Naive B cell (primary cell): ENCODE measurements around the gene TP53BP2. TPM values are rescaled to one million over a fixed set of nuclear protein-coding genes. Genes with fewer than 3 reads are reported as not detected.
"Not testable (repeated sequence)": the region's sequence is repeated elsewhere in the genome, so short reads cannot be mapped to it uniquely, and the experiment has no call there.

ENCODE experiments used
- ATAC-seq, 2 donors: fragments of 150-1000 bp; cut with Tn5 transposase; 2 replicates each; pipeline ENCODE4 v1.10.0; 2021; ENCODE audit warnings: low read depth in 2 of 2, mild to moderate bottlenecking in 2 of 2, moderate library complexity in 2 of 2
- DNase-seq: peaks from one replicate; pipeline ENCODE4 v3.0.0; 2022
- H3K27ac Mint-ChIP-seq, 6 donors: one replicate each; pipeline ENCODE4 v1.8.0; 2020 to 2022; ENCODE audit warnings: mild to moderate bottlenecking in 6 of 6, mixed read lengths in 6 of 6, moderate library complexity in 5 of 6, inconsistent platforms in 2 of 6
- H3K27me3 Mint-ChIP-seq, 3 donors: one replicate each; pipeline ENCODE4 v1.8.0; 2021 to 2022; ENCODE audit warnings: mixed read lengths in 3 of 3, mild to moderate bottlenecking in 1 of 3
- H3K36me3 Mint-ChIP-seq, 2 donors: one replicate each; pipeline ENCODE4 v1.8.0; 2020 to 2022; ENCODE audit warnings: mixed read lengths in 2 of 2, inconsistent platforms in 1 of 2, mild to moderate bottlenecking in 1 of 2
- H3K4me1 Mint-ChIP-seq, 3 donors: one replicate each; pipeline ENCODE4 v1.8.0; 2020 to 2022; ENCODE audit warnings: mixed read lengths in 3 of 3, inconsistent platforms in 1 of 3, mild to moderate bottlenecking in 1 of 3, moderate library complexity in 1 of 3
- H3K4me3 Mint-ChIP-seq, 8 donors: one replicate each; pipeline ENCODE4 v1.8.0; 2020 to 2022; ENCODE audit warnings: mild to moderate bottlenecking in 8 of 8, mixed read lengths in 8 of 8, moderate library complexity in 8 of 8, inconsistent platforms in 2 of 8
- H3K9me3 Mint-ChIP-seq, 7 donors: one replicate each; pipeline ENCODE4 v1.8.0; 2020 to 2022; ENCODE audit warnings: mixed read lengths in 7 of 7, mild to moderate bottlenecking in 5 of 7, inconsistent platforms in 2 of 7, moderate library complexity in 1 of 7
- polyA plus RNA-seq, 6 donors: library from polyadenylated mRNA; unstranded; fragments of 300-500 nt; fragmentation: Illumina TruSeq; gene quantifications; one replicate each; pipeline ENCODE4 v1.2.3, GENCODE V29; 2021; ENCODE audit warnings: low read depth in 6 of 6

TP53BP2 gene
- polyA plus RNA-seq = 10 to 100 TPM in 4 of 6 donors, 1 to 10 TPM in 2; 2.8 to 15.5 (median 12.9) TPM

DNA sequence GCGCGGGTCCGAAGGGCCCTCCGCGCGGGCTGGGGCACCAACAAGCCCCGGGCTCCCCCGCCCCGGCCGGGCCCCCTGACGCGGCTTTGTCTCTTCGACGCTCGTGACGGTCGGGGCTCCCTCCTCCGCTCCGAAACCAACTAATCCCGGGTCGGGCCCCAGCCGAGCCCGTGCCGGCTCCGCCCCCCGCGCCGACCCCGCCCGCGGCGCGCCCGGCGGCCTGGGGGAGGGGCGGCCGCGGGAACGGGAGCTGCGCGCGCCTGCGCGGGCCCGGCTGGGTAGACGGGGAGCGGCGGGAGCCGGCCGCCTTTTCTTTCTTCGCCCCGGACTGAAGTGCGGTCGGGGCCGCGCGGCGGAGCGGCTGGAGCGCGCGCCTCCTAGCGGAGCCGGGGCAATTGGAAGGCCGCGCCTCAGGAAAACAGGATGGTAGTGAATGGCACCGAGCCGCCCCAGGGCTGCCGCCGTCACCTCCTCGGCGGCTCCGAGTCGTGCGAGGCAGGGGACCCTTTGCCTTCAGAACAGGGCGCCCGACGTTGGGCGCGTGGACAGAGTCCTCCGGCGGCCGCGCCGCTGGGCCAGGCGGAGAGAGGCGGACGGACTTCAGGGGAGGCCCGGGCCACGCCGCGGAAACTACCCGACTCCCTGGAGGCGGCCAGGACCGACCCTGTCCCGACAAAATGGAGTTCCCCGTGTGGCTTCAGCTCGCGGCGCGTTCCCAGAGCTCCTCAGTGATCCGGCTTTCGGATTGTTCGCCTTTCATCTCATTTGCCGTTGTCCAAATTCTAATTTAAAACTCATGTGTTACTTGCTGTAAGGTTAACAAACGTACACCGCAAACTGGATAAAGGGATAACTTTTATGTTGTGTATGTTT, at the start of gene TP53BP2:
TP53BP2 (minus strand) TSS at position 138 of the 873 bp plus-strand sequence. CDS start 267 bp downstream, outside the sequence.
- H3K4me3 Mint-ChIP-seq = peak within 1 kb of the TSS; percentile 91 to 97 (median 96)
- DNase-seq = peak; percentile 91
- H3K4me1 Mint-ChIP-seq = peaks cover 29 to 41% (median 30%) of the 10 kb centered on the region in 3 donors
- H3K27ac Mint-ChIP-seq = peak within 1 kb of the TSS; percentile 96 to 99 (median 98)
- peaks cover 3 to 8% (median 7%) of the 10 kb centered on the region in 3 donors for H3K27me3 Mint-ChIP-seq
- ATAC-seq = peak; percentile 80
- H3K36me3 Mint-ChIP-seq = no peaks in the 10 kb centered on the region
- no peaks in the 10 kb centered on the region for H3K9me3 Mint-ChIP-seq

DNA sequence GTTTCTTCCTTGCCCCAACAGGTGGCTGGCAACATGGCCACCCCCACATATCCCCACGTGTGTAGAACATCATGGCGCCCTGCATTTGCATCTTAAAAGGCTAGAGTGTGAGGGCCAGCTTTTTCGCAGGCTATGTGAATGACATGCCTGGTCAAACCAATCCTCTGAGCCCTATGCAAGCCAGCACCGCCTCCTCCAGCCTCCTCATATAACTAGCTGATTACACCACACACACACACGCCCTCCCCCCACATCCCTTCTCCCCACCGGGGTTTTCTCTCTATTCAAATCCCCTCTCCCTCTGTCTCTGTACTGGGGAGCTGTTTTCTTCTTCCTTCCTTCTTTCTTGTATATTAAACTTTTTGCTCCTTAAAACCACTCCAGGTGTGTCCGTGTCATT, 44.7 kb upstream of the TP53BP2 start:
- not testable (repeated sequence) for H3K36me3 Mint-ChIP-seq, H3K4me3 Mint-ChIP-seq, DNase-seq, H3K9me3 Mint-ChIP-seq, ATAC-seq, H3K27me3 Mint-ChIP-seq, H3K4me1 Mint-ChIP-seq, H3K27ac Mint-ChIP-seq

GRCh38 chr1:223889319-223889718, 43.6 kb upstream of the TP53BP2 start:
- not testable (repeated sequence) for H3K27ac Mint-ChIP-seq, H3K36me3 Mint-ChIP-seq, H3K4me1 Mint-ChIP-seq, DNase-seq, H3K4me3 Mint-ChIP-seq, ATAC-seq, H3K9me3 Mint-ChIP-seq, H3K27me3 Mint-ChIP-seq

GRCh38 chr1:223887747-223888418, 42.1 kb upstream of the TP53BP2 start:
- peak overlapping the region in 1 of 6 donors; percentile 11 for H3K27ac Mint-ChIP-seq
- H3K4me1 Mint-ChIP-seq = no peaks in the 10 kb centered on the region
- no peaks in the 10 kb centered on the region for H3K36me3 Mint-ChIP-seq
- ATAC-seq = no peak
- no peak for DNase-seq
- H3K27me3 Mint-ChIP-seq = no peaks in the 10 kb centered on the region
- no peaks in the 10 kb centered on the region for H3K9me3 Mint-ChIP-seq
- H3K4me3 Mint-ChIP-seq = no peak overlapping the region

- ATAC-seq (no peak), DNase-seq (no peak)
- Mint-ChIP-seq H3K27me3 (peaks cover 0 to under 1% (median 0%) of the 10 kb centered on the region in 3 donors), H3K9me3 (no peaks in the 10 kb centered on the region), H3K4me3 (peak overlapping the region in 1 of 8 donors; percentile 49), H3K27ac (no peak overlapping the region), H3K36me3 (no peaks in the 10 kb centered on the region), H3K4me1 (no peaks in the 10 kb centered on the region)
Observed at GRCh38 chr1:223886516-223886921, 40.8 kb upstream of the TP53BP2 start.

GRCh38 chr1:223885614-223886013, 39.9 kb upstream of the TP53BP2 start:
- Mint-ChIP-seq H3K27me3 (peaks cover 0 to 10% (median 6%) of the 10 kb centered on the region in 3 donors), H3K4me1 (no peaks in the 10 kb centered on the region), H3K9me3 (no peaks in the 10 kb centered on the region), H3K27ac (no peak overlapping the region), H3K4me3 (no peak overlapping the region), H3K36me3 (no peaks in the 10 kb centered on the region)
- ATAC-seq (no peak), DNase-seq (no peak)

DNA sequence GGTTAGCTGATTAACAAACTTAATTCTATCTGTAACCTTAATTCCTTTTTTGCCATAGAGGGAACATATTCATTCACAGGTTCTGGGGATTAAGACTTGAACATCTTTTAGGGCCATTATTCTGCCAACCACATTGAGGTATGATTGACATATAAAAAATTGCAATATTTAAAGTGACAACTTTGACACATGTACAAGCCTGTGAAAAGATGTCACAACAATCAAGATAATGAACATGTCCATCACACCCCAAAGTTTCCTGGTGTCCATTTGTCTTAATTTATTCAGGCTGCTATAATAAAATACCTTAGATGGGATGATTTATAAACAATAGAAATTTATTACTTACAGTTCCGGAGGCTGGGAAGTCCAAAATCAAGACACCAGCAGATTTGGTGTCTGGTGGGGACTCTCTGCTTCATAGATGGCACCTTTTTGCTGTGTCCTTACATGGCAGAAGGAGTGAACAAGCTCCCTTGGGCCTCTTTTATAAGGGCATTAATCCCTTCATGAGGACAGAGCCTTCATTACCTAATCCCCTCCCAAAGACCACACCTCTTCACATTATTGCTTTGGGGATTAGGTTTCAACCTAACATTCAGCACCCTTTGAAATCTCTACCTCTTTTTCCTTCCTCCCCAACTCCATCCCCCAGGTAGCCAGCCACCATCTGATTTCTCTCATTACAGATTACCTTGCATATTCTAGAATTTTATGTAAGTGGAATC, 33.0 kb upstream of the TP53BP2 start:
- H3K27ac Mint-ChIP-seq = peak overlapping the region in 1 of 6 donors; percentile 51
- ATAC-seq (no peak), DNase-seq (no peak)
- H3K4me1 Mint-ChIP-seq = no peaks in the 10 kb centered on the region
- no peak overlapping the region for H3K4me3 Mint-ChIP-seq
- H3K36me3 Mint-ChIP-seq = no peaks in the 10 kb centered on the region
- peaks cover 0 to 5% (median 0%) of the 10 kb centered on the region in 7 donors for H3K9me3 Mint-ChIP-seq
- peaks cover 8 to 29% (median 25%) of the 10 kb centered on the region in 3 donors for H3K27me3 Mint-ChIP-seq

- no peak for DNase-seq
Observed at GRCh38 chr1:223877804-223878203, 32.1 kb upstream of the TP53BP2 start.

GRCh38 chr1:223876590-223876989, 30.8 kb upstream of the TP53BP2 start:
- Mint-ChIP-seq H3K9me3 (peaks cover 0 to 5% (median 0%) of the 10 kb centered on the region in 7 donors), H3K4me3 (no peak overlapping the region), H3K27me3 (peaks cover 24 to 49% (median 45%) of the 10 kb centered on the region in 3 donors), H3K36me3 (no peaks in the 10 kb centered on the region), H3K4me1 (no peaks in the 10 kb centered on the region), H3K27ac (no peak overlapping the region)
- DNase-seq (no peak), ATAC-seq (no peak)

More at GRCh38 chr1:223877804-223878203, 32.1 kb upstream of the TP53BP2 start:
- Mint-ChIP-seq H3K36me3 (no peaks in the 10 kb centered on the region), H3K4me3 (no peak overlapping the region), H3K4me1 (no peaks in the 10 kb centered on the region), H3K27ac (no peak overlapping the region), H3K9me3 (peaks cover 0 to 5% (median 0%) of the 10 kb centered on the region in 7 donors), H3K27me3 (peaks cover 16 to 37% (median 33%) of the 10 kb centered on the region in 3 donors)
- no peak for ATAC-seq

DNA sequence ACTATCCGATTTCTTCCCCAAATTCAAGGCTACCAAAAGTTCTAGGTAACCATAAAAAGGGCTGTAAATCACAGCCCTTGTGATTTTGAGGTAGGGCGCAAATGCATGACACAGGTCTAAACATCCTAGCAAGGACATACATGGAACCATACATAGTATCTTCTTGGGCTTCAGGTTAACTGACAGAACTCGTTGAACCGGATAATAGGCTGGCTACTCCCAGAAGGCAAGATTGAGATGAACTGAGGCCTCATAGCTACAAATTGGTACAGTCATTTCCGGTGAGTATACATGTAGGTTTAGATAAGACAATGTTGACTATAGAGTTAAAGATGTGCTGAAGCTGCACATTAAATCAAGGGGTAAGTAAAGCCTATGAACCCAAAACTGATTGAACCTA, 27.3 kb upstream of the TP53BP2 start:
- H3K27ac Mint-ChIP-seq = no peak overlapping the region
- DNase-seq (no peak), ATAC-seq (no peak)
- H3K36me3 Mint-ChIP-seq = no peaks in the 10 kb centered on the region
- H3K4me1 Mint-ChIP-seq = no peaks in the 10 kb centered on the region
- H3K9me3 Mint-ChIP-seq = peaks cover 0 to 5% (median 0%) of the 10 kb centered on the region in 7 donors
- peaks cover 40 to 54% (median 44%) of the 10 kb centered on the region in 3 donors for H3K27me3 Mint-ChIP-seq
- H3K4me3 Mint-ChIP-seq = no peak overlapping the region

- no peak for ATAC-seq
- peaks cover 38 to 61% (median 46%) of the 10 kb centered on the region in 3 donors for H3K27me3 Mint-ChIP-seq
- no peak for DNase-seq
- no peak overlapping the region for H3K27ac Mint-ChIP-seq
- H3K36me3 Mint-ChIP-seq = no peaks in the 10 kb centered on the region
- no peaks in the 10 kb centered on the region for H3K4me1 Mint-ChIP-seq
- no peak overlapping the region for H3K4me3 Mint-ChIP-seq
- H3K9me3 Mint-ChIP-seq = peaks cover 0 to 5% (median 0%) of the 10 kb centered on the region in 7 donors
Observed at GRCh38 chr1:223872308-223872901, 26.7 kb upstream of the TP53BP2 start.

DNA sequence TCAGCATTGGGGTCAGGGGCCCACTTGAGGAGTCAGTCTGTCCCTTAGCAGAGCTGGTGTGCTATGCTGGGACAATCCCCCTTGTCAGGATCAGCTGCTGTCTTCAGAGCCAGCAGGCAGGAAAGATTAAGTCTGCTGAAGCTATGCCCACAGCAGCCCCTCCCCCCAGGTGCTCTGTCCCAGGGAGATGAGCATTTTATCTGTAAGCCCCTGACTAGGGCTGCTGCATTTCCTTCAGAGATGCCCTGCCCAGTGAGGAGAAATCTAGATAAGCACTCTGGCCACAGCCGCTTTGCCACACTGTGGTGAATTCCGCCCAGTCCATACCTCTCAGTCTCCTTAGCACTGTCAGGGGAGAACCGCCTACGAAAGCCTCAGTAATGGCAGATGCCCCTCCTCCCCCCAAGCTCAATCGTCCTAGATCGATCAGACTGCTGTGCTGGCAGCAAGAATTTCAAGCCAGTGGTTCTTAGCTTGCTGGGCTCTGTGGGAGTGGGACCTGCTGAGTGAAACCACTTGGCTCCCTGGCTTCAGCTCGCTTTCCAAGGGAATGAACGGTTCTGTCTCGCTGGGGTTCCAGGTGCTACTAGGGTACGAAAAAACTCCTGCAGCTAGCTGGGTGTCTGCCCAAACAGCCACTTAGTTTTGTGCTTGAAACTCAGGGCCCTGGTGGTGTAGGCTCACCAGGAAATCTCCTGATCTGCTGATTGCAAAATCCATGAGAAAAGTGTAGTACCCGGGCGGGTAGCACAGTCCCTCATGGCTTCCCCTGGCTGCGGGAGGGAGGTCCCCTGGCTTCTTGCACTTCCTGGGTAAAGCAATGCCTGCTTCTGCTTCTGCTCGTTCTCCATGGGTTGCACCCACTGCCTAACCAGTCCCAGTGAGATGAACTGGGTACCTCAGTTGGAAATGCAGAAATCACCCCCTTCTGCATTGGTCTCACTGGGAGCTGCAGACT, 25.1 kb upstream of the TP53BP2 start:
- H3K36me3 Mint-ChIP-seq = no peaks in the 10 kb centered on the region
- ATAC-seq (no peak), DNase-seq (no peak)
- no peaks in the 10 kb centered on the region for H3K4me1 Mint-ChIP-seq
- H3K27ac Mint-ChIP-seq = no peak overlapping the region
- peaks cover 0 to 5% (median 2%) of the 10 kb centered on the region in 7 donors for H3K9me3 Mint-ChIP-seq
- peaks cover 45 to 76% (median 46%) of the 10 kb centered on the region in 3 donors for H3K27me3 Mint-ChIP-seq
- H3K4me3 Mint-ChIP-seq = peak overlapping the region in 7 of 8 donors; percentile 15 to 73 (median 37)
